Measurements from ENCODE around the gene FMO3.

FMO3 gene

GRCh38 chr1:171160211-171160610 is 69.5 kb downstream of the FMO3 start (continued):
- no peak for TF ChIP-seq ZNF37A (tag by site-specific recombination; IDR thresholded peaks at IDR 0.05)

GRCh38 chr1:171160639-171161354 is 70.1 kb downstream of the FMO3 start:
- Histone ChIP-seq H3K36me3 (ENCODE audit: control insufficient read depth in 2 of 2, insufficient read depth in 1 of 2, low read length in 2 of 2) (no peaks in the 10 kb centered on the region), H3K4me1 (ENCODE audit: control insufficient read depth, insufficient read depth, low read length) (no peaks in the 10 kb centered on the region), H3K4me3 (ENCODE audit: low read depth, low read length) (no peak overlapping the region), H3K27ac (ENCODE audit: extremely low read depth, low read depth, low read length) (no peak overlapping the region), H3K9me3 (ENCODE audit: control insufficient read depth, insufficient read depth, low read depth, low read length) (no peaks in the 10 kb centered on the region)
- CTCF ChIA-PET: no interaction called here
- POLR2A ChIA-PET: no interaction called here
- TF ChIP-seq ZNF202 (tag by site-specific recombination; IDR thresholded peaks at IDR 0.05; ENCODE audit: borderline replicate concordance): no peak
- no peak for TF ChIP-seq ZBTB26 (tag by site-specific recombination; optimal IDR thresholded peaks at IDR 0.05)
- no peak for TF ChIP-seq ZNF449 (tag by site-specific recombination; IDR thresholded peaks at IDR 0.05)
- TF ChIP-seq SP2 (tag by site-specific recombination; IDR thresholded peaks at IDR 0.05): no peak
- TF ChIP-seq KLF8 (tag by site-specific recombination; IDR thresholded peaks at IDR 0.05): no peak
- no peak for TF ChIP-seq PATZ1 (tag by site-specific recombination; IDR thresholded peaks at IDR 0.05)

GRCh38 chr1:171161431-171161830 is 70.7 kb downstream of the FMO3 start:
- POLR2A ChIA-PET: no interaction called here
- no peak overlapping the region for H3K27ac ChIP-seq (ENCODE audit: extremely low read depth, low read depth, low read length)
- CTCF ChIA-PET: no interaction called here
- TF ChIP-seq ZBTB20 (tag by site-specific recombination; IDR thresholded peaks at IDR 0.05): no peak
- no peak for TF ChIP-seq ZNF544 (tag by site-specific recombination; IDR thresholded peaks at IDR 0.05)
- no peak for TF ChIP-seq ZNF23 (tag by site-specific recombination; IDR thresholded peaks at IDR 0.05; ENCODE audit: borderline replicate concordance)
- TF ChIP-seq HIC1 (tag by site-specific recombination; IDR thresholded peaks at IDR 0.05): no peak
- no peak for TF ChIP-seq TRIM28 (IDR thresholded peaks at IDR 0.05; ENCODE audit: borderline replicate concordance, low read length)
- TF ChIP-seq GFI1B (tag by site-specific recombination; IDR thresholded peaks at IDR 0.05): no peak
- no peak for TF ChIP-seq PRDM6 (tag by site-specific recombination; IDR thresholded peaks at IDR 0.05)
- TF ChIP-seq ZNF658 (tag by site-specific recombination; IDR thresholded peaks at IDR 0.05): no peak
- TF ChIP-seq ZNF211 (tag by site-specific recombination; IDR thresholded peaks at IDR 0.05; ENCODE audit: low read depth): no peak
- TF ChIP-seq ZNF214 (tag by site-specific recombination; IDR thresholded peaks at IDR 0.05; ENCODE audit: borderline replicate concordance): no peak
- no peak for TF ChIP-seq ZNF10 (tag by site-specific recombination; IDR thresholded peaks at IDR 0.05)
- no peak for TF ChIP-seq RBAK (tag by site-specific recombination; IDR thresholded peaks at IDR 0.05)
- no peak for TF ChIP-seq ZNF112 (tag by site-specific recombination; IDR thresholded peaks at IDR 0.05)
- TF ChIP-seq SP3 (tag by site-specific recombination; IDR thresholded peaks at IDR 0.05): no peak
- TF ChIP-seq ZNF423 (tag by site-specific recombination; IDR thresholded peaks at IDR 0.05): no peak
- TF ChIP-seq HOXA7 (CRISPR knock-in tag; IDR thresholded peaks at IDR 0.05; ENCODE audit: borderline replicate concordance): no peak

More at GRCh38 chr1:171161431-171161830, 70.7 kb downstream of the FMO3 start:
- H3K36me3 ChIP-seq (ENCODE audit: control insufficient read depth in 2 of 2, insufficient read depth in 1 of 2, low read length in 2 of 2): no peaks in the 10 kb centered on the region
- no peaks in the 10 kb centered on the region for H3K9me3 ChIP-seq (ENCODE audit: control insufficient read depth, insufficient read depth, low read depth, low read length)
- no peaks in the 10 kb centered on the region for H3K4me1 ChIP-seq (ENCODE audit: control insufficient read depth, insufficient read depth, low read length)
- no peak overlapping the region for H3K4me3 ChIP-seq (ENCODE audit: low read depth, low read length)
